Tongue (tissue), 2 donors: ENCODE data around the gene COMMD4. TPM values are rescaled to one million over a fixed set of nuclear protein-coding genes. Genes with fewer than 3 reads are reported as not detected.

Experiments used
- DNase-seq: peaks from one replicate; pipeline ENCODE4 v3.0.0-alpha.2; 2015
- total RNA-seq: library from RNA; depleted of rRNA; stranded (reverse); fragments of >200 nt; gene quantifications from one replicate; pipeline ENCODE4 v1.2.3, GENCODE V29; 2014

The COMMD4 gene
- total RNA-seq, 1 donor from 2014 or later, result 25.0 TPM

DNA sequence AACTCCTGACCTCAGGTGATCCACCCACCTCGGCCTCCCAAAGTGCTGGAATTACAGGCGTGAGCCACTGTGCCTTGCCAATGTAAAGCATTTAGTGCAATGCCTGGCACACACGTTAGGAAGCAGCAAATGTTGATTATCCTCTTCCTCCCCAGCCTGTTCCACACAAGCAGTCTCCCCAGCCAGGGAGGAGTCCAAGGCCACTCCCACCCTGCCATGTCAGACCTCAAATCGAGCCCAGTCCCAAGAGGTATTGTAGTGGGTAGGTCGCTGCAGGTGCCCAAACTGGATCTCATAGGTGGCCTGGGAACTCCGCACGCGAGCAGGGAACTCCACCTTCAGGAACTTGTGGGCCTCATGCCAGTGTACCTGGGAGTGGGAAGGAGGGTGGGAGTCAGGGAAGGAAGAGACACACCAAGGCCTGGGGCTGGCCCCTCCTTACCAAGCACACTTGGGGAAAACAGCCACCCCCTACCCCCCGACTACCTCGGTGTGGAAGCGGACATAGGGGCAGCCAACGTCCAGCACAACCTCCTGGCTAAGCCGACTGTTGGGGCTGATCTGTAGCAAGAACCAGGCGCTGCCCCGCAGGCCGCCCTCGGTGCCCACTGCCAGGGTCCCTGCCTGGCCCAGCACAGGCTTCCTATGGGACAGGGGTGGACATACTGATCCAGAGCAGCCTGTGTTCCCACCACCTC is 22.3 kb downstream of the COMMD4 start:
- DNase-seq, result no peak

DNA sequence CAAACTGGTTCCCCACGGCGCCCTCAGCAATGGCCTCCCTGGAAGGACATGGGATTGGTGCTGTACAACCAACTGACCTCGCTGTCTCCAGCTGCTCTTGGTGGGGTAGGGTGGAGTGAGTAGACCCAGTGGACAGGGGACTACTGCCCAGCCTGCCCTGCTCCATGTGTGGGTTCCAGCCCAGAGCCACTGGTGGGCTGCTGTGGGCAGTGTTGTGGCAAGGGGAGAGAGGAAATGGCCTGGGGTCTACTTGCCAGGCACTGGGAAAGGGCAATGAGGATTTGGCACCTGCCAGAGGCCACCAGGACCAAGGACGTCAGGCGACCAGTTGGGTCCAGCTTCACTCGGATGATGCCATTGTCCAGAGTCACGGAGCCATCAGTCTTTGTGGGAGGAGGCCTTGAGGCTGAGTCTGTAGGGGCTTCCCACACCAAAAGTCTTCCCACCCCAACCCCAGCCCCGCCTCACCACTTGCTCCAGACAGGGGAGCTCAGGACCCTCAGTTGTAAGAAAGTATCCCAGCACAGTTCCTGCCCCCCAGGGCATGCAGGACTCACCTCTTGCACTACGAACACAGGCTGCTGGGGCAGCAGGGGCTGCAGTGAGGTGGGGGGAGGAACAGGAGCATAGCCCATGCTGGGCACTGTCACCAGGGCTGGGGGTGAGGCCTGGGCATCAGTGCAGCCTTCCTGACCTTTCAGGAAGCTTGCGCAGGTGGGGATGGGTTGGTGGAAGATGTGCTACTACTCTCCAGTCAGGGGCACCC is 23.1 kb downstream of the COMMD4 start:
- no peak for DNase-seq

DNA sequence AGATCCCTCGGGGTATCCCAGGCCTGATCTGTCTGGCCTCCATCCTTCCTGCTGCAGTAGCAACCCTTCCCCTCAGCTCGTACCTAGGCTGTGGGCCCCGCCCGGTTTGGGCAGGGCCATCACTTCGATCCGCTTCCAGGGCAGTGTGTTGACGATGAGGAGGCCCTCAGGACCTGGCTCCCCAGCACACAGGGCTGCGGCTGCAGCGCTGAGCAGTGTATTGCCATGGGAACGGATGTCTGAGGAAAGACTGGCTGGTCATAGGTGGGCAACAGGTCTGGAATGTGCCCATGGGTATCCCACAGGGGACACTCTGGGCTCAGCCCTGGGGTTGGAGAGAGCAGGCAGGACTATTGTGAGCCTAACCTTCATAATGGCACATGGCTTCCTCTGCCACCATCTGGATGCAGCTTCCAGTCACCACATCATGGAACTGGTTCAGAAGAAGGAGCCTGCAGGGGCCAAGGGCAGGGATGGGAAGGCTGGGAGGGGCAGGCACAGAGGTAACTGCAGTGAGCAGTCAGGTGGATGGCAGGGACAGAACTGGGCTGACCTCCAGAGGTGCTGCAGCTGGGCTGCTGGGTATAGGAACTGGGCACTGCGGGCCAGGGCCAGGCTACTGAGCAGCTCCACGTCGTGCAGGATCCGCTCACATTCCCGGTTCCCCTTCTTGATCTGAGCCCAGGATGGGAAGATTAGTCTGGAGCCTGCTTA is 23.8 kb downstream of the COMMD4 start:
- no peak for DNase-seq

DNA sequence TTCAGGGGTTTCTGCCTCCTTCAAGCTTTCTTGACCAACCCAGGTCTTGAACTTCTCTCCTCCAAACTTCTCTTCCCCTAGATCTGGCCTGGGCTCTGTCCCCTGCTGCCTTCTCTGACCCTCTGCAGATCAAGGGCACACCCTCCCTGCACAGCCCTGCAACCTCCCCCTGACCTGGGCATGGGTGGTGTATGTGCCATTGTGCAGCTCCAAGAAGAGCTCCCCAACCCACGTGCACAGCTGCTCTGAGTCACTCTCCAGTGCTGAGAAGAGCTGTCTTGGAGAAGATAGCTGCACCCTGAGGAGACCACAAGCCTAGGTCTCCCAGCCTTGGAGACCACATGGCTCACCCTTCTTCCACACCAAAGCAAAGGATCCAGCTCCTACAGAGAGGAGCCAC is 24.5 kb downstream of the COMMD4 start:
- no peak for DNase-seq

DNA sequence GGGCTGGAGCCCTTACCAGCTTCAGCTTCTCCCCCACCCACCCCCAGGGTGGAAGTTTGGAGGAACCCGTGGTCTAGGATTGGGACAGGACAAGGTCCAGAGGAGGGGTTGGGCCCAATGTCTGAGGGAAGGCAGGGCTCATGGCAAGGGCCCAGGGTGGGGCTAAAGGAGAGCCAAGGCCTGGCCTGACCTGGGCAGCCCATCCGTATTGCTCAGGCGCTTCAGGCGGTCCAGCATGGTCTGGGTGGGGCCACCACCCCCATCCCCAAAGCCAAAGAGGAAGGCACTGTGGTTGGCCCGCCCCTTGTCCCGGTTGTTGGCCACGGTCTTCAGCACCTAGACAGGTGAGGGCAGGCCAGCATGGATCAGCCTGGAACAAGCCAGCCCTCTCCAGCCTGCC is 25.0 kb downstream of the COMMD4 start:
- no peak for DNase-seq

DNA sequence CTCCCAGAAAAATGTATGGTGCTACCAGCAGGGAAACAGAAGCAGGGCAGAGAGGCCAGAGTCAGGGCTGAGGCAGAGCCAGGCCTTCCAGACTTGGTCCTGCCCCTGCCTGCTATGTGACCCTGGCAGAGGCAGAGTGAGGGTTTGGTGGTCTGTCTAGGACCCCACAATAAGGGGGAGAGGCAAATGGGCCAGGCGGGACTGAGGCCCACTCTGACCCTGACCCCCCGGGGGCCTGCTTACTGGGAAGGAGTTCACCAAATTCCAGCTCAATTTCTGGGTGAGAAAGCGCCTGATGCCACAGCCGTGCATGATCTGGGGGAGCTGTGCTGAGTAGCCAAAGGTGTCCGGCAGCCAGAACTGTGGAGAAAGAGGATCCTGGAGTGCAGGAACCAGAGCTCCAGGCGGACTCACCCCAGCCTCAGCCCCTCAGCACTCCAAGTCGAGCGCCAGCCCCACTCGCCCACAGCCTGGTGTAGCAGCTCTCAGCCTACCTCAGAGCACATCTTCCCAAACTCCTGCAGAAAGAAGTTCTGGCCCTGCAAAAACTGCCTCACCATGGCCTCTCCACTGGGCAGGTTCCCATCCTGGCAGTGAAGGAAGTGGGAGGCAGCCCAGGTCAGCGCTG is 25.6 kb downstream of the COMMD4 start:
- no peak for DNase-seq

DNA sequence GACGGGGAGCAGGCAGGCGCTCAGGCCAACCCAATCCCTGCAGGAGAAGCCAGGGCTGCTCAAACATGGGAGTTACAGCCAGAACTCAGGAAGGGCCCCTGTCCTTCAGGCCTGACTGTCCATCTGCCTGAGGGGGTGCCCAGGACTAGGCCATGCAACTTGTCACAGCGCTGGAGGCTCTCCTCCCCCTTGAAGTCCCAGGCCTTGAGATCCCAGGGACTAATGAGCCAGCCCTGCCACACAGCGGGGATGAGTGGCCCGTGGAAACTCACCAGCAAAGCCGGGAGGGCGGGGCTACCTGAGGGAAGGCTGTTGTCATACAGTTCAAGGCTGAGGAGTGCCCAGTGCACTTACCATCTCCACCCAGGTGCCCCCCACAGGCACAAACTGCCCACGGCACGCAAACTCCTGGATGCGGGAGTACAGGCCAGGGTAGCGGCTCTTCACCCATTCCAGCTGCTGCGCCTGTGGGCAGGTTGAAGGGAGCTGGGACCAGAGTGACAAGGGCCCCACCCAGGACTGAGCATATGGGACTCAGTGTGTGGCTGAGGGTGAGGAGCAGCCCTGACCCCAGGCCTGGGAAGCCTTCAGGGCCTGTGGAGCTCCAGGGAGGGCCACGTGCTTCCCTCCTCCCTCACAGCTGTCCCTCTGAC is 26.3 kb downstream of the COMMD4 start:
- no peak for DNase-seq

DNA sequence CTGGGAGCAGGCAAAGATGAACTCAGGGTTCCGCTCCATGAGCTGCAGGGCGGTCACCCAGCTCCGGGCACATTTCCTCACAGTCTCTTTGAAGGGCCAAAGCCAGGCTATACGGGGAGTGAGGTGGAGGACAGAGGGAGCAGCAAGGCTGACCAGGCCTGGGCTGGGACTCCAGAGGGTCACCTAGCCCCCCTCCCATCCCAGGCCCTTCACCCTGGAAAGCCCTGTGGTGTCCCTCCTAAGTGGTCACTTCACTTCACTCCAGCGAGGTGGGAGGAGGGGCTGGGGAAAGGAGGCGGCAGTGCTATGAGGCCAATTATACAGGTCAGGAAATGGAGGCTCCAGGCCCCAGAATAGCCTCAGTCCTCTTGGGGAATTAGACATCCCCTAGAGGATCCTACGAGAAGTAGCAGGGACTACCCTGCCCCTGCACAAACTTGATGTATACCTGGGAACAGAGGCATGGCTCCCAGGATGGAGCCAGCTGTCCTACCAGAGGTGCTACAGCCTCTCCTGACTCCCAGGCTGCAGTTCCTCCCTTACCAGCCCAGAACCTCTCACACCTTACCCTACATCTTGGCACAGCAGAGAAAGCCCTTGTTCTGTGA is 26.9 kb downstream of the COMMD4 start:
- DNase-seq, result no peak

DNA sequence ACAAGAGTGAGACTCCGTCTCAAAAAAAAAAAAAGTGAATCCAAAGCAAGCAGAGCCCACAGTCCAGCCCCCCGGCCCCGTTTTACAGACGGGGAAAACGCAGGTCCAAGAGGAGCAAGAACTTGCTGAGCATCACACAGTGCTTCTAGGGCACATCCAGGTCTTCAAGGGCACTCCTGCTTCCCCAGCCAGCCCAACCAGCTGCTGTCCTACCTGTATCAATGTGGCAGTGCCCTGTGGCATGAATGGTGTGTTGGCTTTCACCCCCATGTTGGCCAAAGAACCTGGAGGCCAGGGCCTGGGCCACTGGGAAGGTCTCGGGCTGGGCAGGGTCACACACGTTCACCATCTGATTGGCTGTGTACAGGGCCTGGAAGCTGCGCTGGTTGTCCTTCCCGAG is 27.9 kb downstream of the COMMD4 start:
- no peak for DNase-seq

DNA sequence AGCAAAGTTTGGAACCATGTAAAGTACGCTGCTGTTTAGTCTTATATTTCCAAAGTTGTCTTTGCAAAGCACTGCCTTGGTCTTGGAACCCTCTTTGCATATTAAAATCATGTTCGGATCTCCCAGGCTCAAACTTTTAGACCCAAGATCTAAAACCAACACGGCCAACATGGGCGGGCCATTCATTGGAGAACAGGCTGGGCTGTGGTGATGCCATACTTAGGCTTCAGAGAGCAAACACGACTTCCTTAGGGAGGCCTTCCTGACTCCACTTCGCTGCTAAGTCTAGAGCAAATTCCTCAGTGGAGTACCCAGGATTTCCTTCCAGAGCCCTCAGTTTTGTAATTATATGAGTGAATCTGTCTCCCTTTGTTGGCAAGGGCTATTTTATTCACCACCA is 29.0 kb downstream of the COMMD4 start:
- DNase-seq, result no peak

DNA sequence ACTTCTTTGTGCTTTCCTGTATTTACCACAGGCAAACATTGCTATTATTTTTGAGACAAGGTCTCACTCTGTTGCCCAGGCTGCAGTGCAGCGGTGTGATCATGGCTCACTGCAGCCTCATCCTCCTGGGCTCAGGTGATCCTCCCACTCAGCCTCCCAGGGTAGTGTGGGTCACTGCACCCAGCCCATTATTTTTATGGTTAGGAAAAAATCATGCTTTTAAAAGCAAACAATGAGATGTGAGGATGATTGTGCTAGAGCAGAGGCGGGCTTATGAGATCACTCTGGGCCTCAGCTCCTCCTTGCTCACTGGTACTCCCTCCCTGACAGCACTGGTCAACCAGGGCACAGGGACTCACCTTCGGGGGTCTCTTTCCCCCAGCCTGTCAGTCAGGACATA is 30.3 kb downstream of the COMMD4 start:
- DNase-seq, result no peak

DNA sequence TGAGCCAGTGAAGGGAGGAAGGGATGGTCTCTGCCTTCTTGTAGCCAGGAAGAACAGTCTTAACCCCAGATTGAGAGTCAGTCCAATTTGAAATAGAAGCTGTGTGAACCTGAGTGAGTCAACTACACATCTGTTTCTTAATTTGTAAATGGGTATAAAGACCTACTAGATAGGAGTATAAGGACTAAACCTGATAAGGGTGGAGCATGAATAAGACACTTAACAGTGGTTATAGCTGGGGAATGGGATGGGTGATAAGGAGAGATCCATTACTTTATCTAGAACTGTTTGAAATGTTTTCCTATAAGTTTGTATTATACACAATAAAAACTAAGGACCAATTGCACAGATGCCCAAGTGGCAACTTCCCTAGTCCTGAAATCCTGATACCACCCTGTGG is 31.1 kb downstream of the COMMD4 start:
- DNase-seq, result no peak

DNA sequence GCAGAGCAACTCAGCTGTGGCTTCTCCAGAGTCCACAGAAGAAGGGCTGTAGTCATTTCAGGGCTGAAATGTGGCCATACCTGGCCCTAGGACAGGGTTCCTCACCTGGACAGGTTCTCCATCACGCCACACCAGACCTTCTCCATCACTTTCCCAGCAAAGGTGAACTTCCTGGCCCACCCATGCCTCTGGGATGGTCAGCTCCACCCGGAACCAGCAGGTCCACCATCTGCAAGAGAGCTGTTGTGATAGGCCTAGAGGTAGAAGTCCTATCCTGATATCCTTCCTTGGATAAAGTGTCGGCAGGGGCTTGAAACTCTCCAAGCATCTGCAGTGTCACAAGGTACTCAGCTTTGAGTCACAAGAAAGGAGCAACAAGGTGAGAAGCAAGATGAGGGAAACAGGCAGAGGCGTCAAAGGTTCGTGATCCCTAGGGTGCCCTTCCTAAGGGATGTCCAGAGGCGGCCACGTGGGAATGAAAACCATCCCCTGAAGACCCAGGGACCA is 31.6 kb downstream of the COMMD4 start:
- no peak for DNase-seq

DNA sequence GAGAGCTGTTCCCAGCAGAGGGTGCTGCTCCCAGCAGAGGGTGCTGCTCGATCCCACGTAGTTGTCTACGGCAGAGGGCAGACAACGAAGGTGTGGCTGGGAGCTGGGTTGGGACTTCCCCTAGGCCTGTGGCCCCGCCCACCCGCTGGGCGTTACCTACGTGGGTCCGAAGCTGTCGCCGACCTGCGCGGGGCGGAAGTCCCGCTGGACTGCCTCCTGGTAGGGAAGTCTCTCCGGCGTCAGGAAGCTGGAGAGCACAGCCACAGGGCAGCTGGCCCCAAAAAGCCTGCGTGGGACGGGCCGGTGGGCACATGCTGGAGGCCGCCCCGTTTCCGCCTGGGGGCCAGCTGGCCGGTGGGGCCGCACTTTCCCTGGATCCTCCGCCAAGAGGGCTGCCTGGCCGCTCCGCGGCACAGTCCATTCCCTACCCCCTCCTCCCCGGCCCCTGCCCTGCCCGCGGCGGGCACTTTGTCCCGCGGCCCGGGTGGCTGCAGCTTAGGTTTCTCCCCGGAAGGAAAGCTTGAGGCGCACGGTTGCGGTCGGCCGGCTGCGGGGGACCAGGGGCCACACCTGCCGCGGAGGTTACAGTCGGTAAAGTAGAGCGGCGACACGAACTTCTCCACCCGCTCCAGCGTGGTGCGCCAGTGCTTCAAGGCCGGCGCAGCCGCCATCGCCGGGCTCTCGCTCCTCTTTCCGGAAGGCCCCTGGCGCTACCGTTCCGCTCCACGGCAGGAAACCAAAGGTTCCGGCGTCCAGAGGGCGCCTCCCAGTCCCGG is 32.2 kb downstream of the COMMD4 start, which contains the start of gene MAN2C1:
MAN2C1 (minus strand) TSS at position 695 of the 776 bp plus-strand sequence; CDS start at position 671, 24 bp downstream.
- DNase-seq, result peak; percentile 97

DNA sequence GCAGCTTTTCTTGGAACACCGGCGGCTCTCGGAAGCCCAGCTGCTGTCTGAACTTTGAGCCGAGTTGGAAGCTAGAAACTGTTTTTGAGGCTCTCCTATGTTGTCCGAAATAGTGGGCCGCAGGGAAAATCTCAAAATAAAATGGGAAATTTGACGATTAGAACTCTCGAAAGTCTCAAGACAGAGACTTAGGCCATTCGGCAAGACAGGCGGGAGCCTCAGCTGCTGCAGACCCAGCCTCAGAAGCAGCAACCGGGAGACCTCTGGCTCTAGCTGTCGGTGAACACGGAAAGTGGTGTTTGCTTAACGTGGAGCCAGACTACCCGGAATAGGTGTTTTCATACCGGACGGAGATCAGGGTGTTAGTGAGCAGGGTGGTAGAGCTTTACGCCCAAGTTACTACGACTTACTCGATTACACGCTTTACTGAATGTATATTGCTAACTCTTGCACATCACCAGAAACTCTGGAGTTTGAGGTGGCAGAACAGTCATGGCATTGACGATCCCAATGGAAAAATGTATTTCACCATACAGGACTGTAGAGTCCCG is 32.9 kb downstream of the COMMD4 start:
- DNase-seq, result no peak

DNA sequence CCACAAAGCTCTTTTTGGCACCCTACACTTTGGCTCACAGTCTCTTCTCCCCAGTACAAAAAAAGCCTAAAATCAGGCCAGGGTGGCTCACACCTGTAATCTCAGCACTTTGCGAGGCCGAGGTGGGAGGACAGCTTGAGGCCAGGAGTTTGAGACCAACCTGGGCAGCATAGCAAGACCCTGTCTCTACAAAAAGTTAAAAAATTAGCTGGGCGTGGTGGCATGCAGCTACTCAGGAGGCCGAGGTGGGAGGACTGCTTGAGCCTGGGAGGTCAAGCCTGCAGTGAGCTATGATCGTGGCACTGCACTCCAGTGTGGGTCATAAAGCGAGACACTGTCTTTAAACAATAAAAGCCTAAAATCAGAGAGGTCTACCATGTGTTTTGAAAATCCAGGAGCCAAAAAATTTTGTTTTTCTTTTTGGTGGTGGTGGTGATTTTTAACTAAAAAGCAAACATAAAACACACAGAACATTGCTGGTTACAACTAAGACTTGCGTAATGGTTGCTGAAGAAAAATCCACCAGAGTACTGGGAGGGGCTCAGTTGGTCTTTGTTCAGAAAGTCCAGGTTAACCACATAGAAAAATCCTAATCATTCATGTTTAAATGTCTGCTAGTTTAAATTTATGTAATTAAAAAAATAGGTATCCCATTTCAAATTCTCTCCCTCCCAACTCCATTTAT is 34.2 kb downstream of the COMMD4 start:
- DNase-seq, result no peak

DNA sequence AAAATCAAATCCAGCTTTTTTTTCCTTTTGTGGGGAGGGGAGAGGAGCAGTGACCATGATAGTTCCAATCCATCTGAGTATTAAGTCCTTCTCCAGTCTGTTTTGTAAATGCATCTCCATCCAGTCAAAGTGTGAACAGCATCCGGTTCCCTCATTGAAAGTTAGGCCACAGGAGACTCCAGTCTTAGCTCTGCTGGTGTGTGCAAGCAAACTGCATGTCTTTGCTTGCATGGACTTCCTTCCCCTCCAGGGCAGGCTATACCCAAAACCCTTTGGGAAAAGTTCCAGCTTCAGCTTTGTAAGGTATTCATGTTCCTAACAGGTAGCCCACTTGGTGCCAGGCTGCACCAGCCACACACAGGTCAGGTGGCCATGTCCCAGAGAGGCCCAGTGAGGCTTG is 35.6 kb downstream of the COMMD4 start:
- DNase-seq, result no peak

DNA sequence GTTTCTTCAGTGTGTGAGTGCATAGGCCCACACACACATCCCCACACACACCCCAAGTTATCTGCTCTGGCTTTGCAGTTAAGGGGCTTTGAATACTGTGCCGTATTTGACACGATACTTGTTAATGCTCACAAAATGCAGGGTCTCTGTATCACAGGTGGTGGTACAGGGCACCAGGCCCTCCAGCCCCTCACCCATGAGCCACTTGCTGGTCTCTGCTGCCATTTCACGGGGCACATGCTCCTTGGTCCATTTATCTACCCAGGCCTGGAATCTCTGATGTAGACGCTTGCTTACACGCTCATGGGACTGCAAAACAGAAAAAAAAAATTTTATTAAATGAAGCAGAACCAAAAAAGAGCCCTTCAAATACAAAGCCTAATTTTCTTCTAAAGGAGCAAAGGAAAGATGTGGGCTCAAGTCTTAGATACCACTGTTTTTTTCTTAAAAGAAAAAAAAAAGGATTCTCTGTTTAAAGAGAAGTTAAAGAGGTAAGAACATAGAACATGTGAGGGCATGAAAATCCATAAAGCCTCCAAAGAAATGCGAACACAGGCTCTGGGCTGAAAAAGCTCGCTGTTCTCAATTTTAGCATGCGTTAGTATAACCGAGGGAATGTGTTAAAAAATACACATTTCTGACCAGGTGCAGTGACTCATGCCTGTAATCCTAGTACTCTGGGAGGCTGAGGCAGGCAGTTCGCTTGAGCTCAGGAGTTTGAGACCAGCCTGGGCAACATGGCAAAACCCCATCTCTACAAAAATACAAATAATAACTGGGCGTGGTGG is 36.2 kb downstream of the COMMD4 start:
- DNase-seq, result no peak

DNA sequence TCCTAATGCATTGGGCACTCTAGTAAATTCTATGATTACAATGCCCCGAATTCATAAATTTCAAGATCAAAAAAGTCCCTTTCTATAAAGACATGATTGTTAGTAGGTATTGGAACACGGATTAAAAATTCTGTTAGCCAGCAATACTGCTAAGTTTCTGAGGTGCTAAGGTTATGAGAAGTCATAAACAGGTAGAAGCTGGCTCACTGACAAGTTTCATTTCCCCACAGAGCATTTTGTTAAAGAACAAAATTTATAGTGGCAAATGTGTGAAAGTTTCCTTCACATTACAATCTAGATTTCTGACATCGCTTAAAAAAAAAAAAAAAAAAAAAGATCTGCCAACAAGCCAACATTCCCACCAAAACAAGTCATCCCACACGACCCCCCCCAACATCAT is 44.9 kb downstream of the COMMD4 start:
- no peak for DNase-seq
